PC-9 (cell line): ENCODE results near the gene MIB2.

Source experiments
- EZH2 ChIP-seq: fragments of 200-600 bp; sonication (generic); IDR thresholded peaks from 2 replicates; pipeline ENCODE4 v1.8.0; 2017; ENCODE audit warnings: antibody characterized with exemption, low read depth
- TF ChIP-seq, protein P1 (sequence below): fragments of 200-600 bp; sonication (generic); conservative IDR thresholded peaks from 2 replicates; pipeline ENCODE4 v1.6.1; 2017; ENCODE audit warnings: mixed run types, antibody characterized with exemption, mild to moderate bottlenecking, moderate library complexity

DNA sequence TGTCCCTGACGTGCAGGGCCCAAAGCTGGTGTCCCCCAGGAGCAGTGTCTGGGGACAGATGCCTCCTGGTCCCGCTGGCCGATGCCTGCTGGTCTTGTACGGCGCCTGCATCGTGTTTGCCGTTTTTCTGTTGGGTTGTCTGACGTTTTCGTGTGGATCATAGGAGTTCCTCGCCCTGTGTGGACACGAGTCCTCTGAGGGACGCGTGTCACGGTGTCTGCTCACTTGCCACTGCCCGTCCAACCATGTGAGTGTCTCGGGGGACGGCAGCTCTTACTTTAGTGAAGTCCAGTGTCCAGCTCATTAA is 7.4 kb downstream of the MIB2 start:
- TF ChIP-seq, protein P1, sequence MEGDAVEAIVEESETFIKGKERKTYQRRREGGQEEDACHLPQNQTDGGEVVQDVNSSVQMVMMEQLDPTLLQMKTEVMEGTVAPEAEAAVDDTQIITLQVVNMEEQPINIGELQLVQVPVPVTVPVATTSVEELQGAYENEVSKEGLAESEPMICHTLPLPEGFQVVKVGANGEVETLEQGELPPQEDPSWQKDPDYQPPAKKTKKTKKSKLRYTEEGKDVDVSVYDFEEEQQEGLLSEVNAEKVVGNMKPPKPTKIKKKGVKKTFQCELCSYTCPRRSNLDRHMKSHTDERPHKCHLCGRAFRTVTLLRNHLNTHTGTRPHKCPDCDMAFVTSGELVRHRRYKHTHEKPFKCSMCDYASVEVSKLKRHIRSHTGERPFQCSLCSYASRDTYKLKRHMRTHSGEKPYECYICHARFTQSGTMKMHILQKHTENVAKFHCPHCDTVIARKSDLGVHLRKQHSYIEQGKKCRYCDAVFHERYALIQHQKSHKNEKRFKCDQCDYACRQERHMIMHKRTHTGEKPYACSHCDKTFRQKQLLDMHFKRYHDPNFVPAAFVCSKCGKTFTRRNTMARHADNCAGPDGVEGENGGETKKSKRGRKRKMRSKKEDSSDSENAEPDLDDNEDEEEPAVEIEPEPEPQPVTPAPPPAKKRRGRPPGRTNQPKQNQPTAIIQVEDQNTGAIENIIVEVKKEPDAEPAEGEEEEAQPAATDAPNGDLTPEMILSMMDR, result no peak
- TF ChIP-seq EZH2, result no peak
